GM19468 (cell line): Measurements from ENCODE around the gene CDC42EP3.

ENCODE experiments used
- ATAC-seq: cut with Tn5 transposase; IDR thresholded peaks from one replicate; pipeline ENCODE4 v1.9.1; 2021; ENCODE audit warnings: mild to moderate bottlenecking, moderate library complexity, moderate number of reproducible peaks; ENCODE audit not compliant: unreplicated experiment; ENCODE audit errors: extremely low read depth

CDC42EP3 gene

GRCh38 chr2:37622450-37623100 lies 48.9 kb downstream of the CDC42EP3 start:
- no peak for ATAC-seq

- no peak for ATAC-seq
Observed at GRCh38 chr2:37621199-37621598, 50.2 kb downstream of the CDC42EP3 start.

- no peak for ATAC-seq
Observed at GRCh38 chr2:37619959-37620300, 51.5 kb downstream of the CDC42EP3 start.

- no peak for ATAC-seq
Observed at GRCh38 chr2:37619230-37619958, 52.0 kb downstream of the CDC42EP3 start.

- ATAC-seq: no peak
Observed at GRCh38 chr2:37618326-37618725, 53.1 kb downstream of the CDC42EP3 start.

- no peak for ATAC-seq
Observed at GRCh38 chr2:37617119-37617892, 54.1 kb downstream of the CDC42EP3 start.

GRCh38 chr2:37616677-37617005 lies 54.8 kb downstream of the CDC42EP3 start:
- no peak for ATAC-seq

- ATAC-seq: no peak
Observed at GRCh38 chr2:37615804-37616676, 55.4 kb downstream of the CDC42EP3 start.

- no peak for ATAC-seq
Observed at GRCh38 chr2:37614061-37614738, 57.2 kb downstream of the CDC42EP3 start.

- no peak for ATAC-seq
Observed at GRCh38 chr2:37612382-37612781, 59.1 kb downstream of the CDC42EP3 start.

- no peak for ATAC-seq
Observed at GRCh38 chr2:37610638-37611289, 60.7 kb downstream of the CDC42EP3 start.

- ATAC-seq: no peak
Observed at GRCh38 chr2:37609782-37610181, 61.7 kb downstream of the CDC42EP3 start.

GRCh38 chr2:37604716-37605115 lies 66.7 kb downstream of the CDC42EP3 start:
- ATAC-seq: no peak

GRCh38 chr2:37602702-37603101 lies 68.7 kb downstream of the CDC42EP3 start:
- no peak for ATAC-seq

GRCh38 chr2:37602040-37602439 lies 69.4 kb downstream of the CDC42EP3 start:
- ATAC-seq: no peak

- no peak for ATAC-seq
Observed at GRCh38 chr2:37601569-37601968, 69.9 kb downstream of the CDC42EP3 start.

GRCh38 chr2:37600735-37601134 lies 70.7 kb downstream of the CDC42EP3 start:
- no peak for ATAC-seq

GRCh38 chr2:37599688-37600525 lies 71.5 kb downstream of the CDC42EP3 start:
- ATAC-seq: no peak

- no peak for ATAC-seq
Observed at GRCh38 chr2:37593694-37594093, 77.7 kb downstream of the CDC42EP3 start.
